Stimulated activated CD4-positive, alpha-beta T cell treated with anti-CD3 and anti-CD28 coated beads, Interleukin-1b, Interleukin-23, amount 100 ng/mL, for 24 hours (primary cell): Measurements from ENCODE around the gene C6orf62.
"Not testable (repeated sequence)": the region's sequence is repeated elsewhere in the genome, so short reads cannot be mapped to it uniquely, and the experiment has no call there.

Experiments used
- DNase-seq, 4 experiments: peaks; one replicate each; pipeline ENCODE4 v3.0.0-alpha.2; 2020; ENCODE audit warnings: low read depth in 4 of 4, low spot score in 1 of 4

Gene C6orf62

DNA sequence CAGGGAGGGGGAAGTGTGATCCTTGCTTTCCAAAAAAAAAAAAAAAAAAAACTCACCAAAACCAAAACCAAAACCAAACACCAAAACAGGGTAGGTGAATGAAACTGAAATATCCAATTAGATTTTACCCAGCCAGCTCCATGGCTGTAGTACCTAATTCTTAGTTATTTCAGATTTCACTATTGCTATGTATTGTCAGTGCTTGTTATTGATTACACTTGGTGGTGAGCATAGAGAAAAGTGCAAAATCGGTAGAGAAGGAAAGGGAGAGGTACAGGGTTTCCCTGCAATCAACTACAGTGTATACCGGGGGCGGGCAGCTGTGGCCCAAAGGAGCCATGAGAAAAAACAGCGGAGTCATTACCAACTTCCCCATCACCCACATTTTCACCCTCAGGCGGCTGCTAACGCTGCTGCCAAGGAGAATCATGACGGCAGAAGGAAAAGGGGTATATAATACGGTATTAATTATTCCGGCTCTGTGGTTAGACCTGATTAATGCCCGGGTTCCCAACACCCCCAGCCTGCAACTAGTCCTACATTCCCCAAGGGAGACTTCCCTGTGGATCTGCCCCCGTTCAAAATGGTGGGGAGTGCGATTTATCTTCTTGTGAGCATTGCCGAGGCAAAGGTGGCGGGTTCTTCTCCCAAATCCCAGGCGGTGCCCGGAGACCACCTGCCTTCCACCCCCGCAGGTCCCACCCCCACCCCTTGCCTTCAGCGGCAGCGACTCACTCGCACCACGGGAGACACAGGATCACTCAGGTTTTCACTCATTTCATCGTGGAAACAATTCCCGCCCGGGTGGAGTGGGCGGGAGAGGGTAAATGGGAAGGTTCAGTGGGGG is at the start of gene C6orf62:
Gene C6orf62 (minus strand): TSS at position 30 of the 847 bp plus-strand sequence. CDS start 486 bp downstream, outside the sequence.
- DNase-seq, result peak in 2 of 4 experiments; percentile 41 to 43

DNA sequence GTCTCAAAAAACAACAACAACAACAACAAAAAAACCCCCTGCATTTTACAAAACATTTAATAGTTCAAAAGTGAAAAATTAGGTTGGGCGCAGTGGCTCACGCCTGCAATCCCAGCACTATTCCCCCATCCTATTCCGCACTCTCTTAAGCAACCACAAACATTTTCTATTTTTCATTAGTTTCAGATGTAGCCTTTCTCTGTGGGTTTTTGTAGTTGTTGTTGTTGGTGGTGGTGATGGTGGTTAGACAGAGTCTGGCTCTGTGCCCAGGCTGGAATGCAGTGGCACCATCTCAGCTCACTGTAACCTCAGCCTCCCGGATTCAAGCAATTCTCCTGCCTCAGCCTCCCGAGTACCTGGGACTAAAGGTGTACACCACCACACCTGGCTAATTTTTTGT is 49.4 kb upstream of the C6orf62 start:
- no peak for DNase-seq

- no peak for DNase-seq
Measured at GRCh38 chr6:24766680-24767462, 47.9 kb upstream of the C6orf62 start.

DNA sequence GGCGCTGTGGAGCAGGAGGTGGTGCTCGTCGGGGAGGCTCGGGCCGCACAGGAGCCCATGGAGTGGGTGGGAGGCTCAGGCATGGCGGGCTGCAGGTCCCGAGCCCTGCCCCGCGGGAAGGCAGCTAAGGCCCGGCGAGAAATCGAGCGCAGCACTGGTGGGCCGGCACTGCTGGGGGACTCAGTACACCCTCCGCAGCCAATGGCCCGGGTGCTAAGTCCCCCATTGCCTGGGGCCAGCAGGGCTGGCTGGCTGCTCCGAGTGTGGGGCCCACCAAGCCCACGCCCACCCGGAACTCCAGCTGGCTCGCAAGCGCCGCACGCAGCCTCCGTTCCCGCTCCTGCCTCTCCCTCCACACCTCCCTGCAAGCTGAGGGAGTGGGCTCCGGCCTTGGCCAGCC is 47.0 kb upstream of the C6orf62 start:
- DNase-seq, result not testable (repeated sequence)

DNA sequence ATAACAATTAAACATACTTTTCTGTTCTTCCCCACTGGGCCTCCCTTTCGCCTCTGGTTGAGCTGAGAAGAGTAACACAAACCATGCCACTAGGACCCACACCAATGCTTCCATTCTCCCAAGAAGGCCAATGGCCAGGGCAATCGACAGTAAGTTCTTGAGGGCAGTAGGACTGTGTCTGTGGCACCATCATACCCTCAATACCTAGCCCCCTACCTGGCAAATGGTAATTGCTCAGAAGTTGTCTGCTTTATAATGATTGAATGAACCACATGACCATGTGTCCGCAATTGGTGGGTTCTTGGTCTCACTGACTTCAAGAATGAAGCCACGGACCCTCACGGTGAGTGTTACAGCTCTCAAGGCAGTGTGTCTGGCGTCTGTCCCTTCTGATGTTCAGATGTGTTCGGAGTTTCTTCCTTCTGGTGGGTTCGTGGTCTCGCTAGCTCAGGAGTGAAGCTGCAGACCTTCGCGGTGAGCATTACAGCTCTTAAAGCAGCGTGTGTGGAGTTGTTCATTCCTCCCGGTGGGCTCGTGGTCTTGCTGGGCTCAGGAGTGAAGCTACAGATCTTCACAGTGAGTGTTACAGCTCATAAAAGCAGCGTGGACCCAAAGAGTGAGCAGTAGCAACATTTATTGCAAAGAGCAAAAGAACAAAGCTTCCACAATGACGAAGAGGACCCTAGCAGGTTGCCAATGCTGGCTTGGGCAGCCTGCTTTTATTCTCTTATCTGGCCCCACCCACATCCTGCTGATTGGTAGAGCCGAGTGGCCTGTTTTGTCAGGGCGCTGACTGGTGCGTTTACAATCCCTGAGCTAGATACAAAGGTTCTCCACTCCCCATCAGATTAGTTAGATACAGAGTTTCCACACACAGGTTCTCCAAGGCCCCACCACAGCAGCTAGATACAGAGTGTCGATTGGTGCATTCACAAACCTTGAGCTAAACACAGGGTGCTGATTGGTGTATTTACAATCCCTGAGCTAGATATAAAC is 46.2 kb upstream of the C6orf62 start:
- DNase-seq, result not testable (repeated sequence)

GRCh38 chr6:24763578-24763977 is 44.6 kb upstream of the C6orf62 start:
- DNase-seq, result no peak

- DNase-seq, result no peak
Measured at GRCh38 chr6:24761851-24762250, 42.9 kb upstream of the C6orf62 start.

GRCh38 chr6:24761193-24761835 is 42.4 kb upstream of the C6orf62 start:
- no peak for DNase-seq

- DNase-seq, result no peak
Measured at GRCh38 chr6:24760210-24760609, 41.3 kb upstream of the C6orf62 start.

- DNase-seq, result no peak
Measured at GRCh38 chr6:24759718-24760117, 40.8 kb upstream of the C6orf62 start.

DNA sequence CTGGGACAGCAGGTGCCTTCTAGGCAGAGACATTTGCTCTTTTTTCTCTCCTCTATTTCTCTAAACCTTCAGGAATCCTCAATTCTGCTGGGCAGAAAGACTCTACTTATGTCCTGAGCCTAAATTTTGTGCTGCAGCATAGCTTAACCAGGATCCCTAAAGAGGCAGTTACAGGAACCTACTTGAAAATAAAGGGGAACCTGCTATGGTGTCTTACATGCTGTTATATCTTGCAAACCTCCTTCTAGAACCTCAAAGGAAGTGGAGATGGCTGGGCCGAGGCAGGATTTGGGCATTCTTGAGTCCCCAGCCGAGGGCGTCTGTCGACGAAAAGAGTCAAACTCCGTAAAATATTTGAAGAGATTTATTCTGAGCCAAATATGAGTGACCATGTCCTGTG is 38.7 kb upstream of the C6orf62 start:
- DNase-seq, result no peak

DNA sequence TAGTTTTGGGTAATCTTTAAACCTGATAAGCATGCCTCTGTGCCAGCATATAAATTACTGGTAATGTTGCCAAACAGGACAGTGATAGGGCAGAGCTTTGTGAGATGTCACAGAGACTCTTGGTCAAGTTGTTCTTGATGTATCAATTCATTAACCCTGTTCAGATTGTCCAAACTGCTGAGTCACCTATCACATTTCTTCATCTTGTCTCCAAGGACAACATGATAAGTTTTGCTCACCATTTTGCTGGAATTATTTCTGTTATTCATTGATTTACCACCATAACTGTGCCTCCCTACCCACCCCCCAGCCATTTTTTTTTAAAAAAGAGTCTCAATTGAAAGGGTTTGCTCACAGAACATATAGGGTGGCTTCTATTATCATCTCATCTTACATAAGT is 36.3 kb upstream of the C6orf62 start:
- no peak for DNase-seq

GRCh38 chr6:24754378-24754777 is 35.4 kb upstream of the C6orf62 start:
- not testable (repeated sequence) for DNase-seq

GRCh38 chr6:24753545-24753944 is 34.6 kb upstream of the C6orf62 start:
- DNase-seq, result no peak

DNA sequence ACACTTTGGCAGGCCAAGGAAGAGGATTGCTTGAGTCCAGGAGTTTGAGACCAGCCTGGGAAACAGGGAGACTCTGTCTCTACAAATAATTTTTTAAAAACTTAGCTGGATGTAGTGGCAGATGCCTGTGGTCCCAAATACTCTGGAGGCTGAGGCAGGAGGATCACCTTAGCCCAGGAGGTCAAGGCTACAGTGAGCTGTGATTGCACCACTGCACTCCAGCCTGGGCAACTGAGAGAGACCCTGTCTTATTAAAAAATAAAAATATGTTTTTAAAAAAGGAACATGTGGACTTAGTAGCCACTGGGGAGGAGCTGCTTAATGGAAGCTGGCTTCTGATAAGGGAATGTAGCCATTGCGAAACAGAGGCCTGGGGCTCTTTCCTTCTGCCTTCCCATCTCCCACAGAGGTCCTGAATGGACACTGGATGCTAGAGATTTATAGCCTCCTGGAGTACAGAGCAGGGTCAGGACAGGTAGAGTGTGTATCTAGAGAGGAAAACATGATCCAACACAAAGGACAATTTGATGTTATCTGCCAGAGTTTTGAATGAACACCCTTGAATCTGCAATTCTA is 34.1 kb upstream of the C6orf62 start:
- no peak for DNase-seq

DNA sequence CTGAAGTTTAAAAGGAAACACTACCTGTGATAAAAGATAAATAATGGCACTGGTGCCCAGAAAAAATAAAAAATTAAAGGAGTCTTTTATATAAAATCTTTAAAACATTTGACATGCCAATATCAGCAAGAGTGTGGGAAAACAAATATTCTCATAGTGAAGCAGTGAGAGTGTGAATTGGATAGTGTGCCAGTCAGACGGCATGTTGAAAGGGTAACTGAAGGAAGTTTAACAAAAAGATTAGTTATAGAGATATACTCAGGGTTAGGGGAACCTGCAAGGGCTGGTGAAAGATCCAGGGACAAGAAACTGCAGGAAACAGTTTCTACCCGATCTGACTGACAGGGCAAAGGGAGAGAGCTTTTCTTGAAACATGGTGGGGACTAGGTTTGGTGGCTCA is 33.5 kb upstream of the C6orf62 start:
- no peak for DNase-seq

DNA sequence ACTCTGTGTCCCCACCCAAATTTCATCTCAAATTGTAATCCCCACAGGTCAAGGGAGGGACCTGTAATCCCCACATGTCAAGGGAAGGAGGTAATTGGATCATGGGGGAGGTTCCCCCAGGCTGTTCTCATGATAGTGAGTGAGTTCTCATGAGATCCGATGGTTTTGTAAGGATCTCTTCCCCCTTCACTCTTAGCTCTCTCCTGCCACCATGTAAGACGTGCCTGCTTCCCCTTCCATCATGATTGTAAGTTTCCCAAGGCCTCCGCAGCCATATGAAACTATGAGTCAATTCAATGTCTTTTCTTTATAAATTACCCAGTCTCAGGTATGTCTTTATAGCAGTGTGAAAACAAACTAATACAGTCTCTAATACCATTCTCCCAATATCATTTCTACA is 31.9 kb upstream of the C6orf62 start:
- DNase-seq, result not testable (repeated sequence)

DNA sequence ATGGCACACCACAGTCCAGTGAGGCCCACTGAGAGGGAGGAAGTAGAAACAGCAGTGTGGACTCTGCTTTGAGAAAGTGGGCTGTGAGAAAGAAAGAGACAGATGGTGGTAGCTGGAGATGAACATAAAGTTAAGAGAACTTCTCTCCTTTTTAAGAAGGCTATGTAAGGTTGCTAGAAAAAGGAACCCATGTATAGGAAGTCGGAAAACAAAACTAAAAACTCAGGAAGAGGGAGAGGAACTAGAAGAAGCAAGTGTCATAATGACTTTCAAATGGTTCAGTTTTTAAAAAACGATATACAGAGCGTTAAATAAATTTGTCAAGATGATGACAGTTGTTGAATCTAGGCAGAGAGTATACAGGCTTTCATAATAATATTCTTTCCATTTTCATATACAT is 30.3 kb upstream of the C6orf62 start:
- no peak for DNase-seq

GRCh38 chr6:24744911-24745310 is 26.0 kb upstream of the C6orf62 start:
- DNase-seq, result no peak

- DNase-seq, result no peak
Measured at GRCh38 chr6:24743944-24744335, 25.0 kb upstream of the C6orf62 start.
